ENCODE data around the gene TOR1AIP2. TPM values are rescaled to one million over a fixed set of nuclear protein-coding genes. Genes with fewer than 3 reads are reported as not detected.

The TOR1AIP2 gene
- total RNA-seq, 1 donor from 2014 or later = 83.2 TPM

DNA sequence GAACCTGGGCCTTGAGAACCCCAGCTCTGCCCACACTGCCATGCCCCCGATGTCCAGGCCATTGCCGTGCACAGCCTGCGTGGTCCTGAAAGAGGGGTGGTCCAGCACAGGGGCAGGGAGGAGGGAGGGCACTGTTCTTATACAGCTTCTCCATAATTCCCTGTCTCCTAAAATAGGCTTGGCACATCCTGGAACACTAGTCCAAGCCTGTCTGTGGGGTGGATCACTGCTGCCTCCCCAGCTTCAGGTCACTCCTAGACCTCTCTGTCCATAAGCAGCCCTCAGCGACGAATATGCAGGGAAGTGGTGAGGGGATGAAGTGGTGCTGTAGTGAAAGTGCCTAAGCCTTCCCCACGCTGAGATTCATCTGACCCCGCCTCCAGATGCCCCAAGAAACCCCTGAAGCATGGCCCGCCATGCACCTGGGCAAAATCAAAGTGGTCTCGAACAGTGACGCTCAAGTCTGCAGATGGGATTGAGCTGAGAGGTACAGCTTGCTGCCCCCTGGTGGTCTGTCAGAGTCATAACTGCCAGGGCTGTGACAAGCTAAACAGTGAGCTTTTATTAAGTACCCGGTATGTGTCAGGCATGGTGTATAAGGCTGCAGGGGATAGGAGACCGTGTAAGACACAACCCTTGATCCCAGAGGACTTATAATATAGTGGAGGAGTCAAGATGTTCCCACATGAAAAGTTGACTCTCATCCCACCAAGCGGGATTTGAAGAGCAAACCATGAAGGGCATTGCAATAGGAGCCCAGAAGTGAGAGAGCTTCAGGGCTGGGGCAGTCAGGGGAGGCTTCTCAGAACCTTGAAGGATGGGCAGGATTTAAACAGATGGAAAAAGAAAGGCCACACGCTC lies 67.9 kb downstream of the TOR1AIP2 start:
- no peaks in the 10 kb centered on the region for H3K9me3 Mint-ChIP-seq (ENCODE audit: low read depth)
- no peaks in the 10 kb centered on the region for H3K36me3 Mint-ChIP-seq (ENCODE audit: insufficient read depth)
- H3K27ac Mint-ChIP-seq = no peak overlapping the region
- peaks cover 26% of the 10 kb centered on the region for H3K27me3 Mint-ChIP-seq
- peaks cover 13% of the 10 kb centered on the region for H3K4me1 Mint-ChIP-seq (ENCODE audit: low read depth)
- no peak overlapping the region for H3K4me3 Mint-ChIP-seq (ENCODE audit: low read depth)
- TF ChIP-seq, protein P1, sequence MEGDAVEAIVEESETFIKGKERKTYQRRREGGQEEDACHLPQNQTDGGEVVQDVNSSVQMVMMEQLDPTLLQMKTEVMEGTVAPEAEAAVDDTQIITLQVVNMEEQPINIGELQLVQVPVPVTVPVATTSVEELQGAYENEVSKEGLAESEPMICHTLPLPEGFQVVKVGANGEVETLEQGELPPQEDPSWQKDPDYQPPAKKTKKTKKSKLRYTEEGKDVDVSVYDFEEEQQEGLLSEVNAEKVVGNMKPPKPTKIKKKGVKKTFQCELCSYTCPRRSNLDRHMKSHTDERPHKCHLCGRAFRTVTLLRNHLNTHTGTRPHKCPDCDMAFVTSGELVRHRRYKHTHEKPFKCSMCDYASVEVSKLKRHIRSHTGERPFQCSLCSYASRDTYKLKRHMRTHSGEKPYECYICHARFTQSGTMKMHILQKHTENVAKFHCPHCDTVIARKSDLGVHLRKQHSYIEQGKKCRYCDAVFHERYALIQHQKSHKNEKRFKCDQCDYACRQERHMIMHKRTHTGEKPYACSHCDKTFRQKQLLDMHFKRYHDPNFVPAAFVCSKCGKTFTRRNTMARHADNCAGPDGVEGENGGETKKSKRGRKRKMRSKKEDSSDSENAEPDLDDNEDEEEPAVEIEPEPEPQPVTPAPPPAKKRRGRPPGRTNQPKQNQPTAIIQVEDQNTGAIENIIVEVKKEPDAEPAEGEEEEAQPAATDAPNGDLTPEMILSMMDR (IDR thresholded peaks at IDR 0.05; ENCODE audit: unreplicated experiment) = peak; percentile 95
- DNase-seq (ENCODE audit: low spot score, unreplicated experiment) = peak; percentile 59

DNA sequence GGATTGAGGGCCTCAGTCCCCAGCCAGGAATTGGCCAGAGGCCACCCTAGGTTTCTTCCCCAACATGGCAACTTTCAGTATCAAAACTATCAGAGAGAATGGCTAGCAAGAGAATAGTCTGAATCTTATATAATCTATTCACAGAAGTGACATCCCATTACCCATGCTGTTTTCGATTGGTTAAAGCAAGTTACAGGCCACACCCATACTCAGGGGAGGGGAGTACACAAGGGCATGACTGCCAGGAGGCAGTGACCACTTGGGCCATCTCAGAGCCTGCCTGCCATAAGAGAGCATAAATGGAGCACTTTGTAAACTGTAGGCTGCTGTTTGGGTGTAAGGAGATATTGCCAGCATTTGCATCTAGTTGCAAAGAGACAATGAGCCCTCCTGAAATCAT lies 69.1 kb downstream of the TOR1AIP2 start:
- H3K9me3 Mint-ChIP-seq (ENCODE audit: low read depth) = no peaks in the 10 kb centered on the region
- TF ChIP-seq, protein P1 (IDR thresholded peaks at IDR 0.05; ENCODE audit: unreplicated experiment) = no peak
- peaks cover 13% of the 10 kb centered on the region for H3K4me1 Mint-ChIP-seq (ENCODE audit: low read depth)
- no peak overlapping the region for H3K27ac Mint-ChIP-seq
- no peaks in the 10 kb centered on the region for H3K36me3 Mint-ChIP-seq (ENCODE audit: insufficient read depth)
- no peak overlapping the region for H3K4me3 Mint-ChIP-seq (ENCODE audit: low read depth)
- no peak for DNase-seq (ENCODE audit: low spot score, unreplicated experiment)
- peaks cover 26% of the 10 kb centered on the region for H3K27me3 Mint-ChIP-seq

DNA sequence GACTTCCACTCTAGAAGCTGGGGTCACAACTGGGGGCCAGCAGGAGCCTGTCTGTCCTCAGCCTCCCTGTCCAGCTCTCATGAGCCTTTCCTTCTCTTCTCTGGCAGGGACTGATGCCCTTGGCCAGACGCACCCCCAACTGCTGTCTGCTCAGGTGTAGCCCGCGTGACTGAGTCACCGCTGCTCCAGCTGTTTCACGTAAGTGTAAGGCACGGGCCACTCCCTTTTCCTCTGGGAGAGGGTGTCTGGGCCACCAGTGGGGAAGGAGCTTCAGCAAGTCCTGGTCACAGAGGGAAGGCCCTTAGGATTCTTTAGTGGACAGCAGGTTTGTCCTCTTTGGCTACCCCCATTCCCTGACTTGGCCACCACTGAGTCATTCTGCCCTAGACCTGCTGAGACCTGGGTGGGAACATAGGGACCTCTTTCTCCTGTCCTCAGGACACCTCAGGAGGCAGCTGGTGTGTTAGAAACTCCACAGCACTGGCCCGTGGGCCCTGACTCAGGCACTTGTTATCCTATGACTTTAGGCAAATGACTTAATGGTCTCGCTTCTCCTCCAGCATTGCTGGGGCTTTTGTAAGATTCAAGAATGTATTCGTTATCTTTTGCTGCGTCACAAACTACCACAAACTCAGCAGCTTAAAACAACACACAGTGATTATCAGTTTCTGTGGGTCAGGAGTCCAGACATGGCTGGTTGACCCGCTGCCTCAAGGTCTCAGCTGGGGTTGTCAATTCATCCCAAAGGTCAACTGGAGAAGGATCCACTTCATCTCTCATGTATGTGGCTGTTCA lies 69.7 kb downstream of the TOR1AIP2 start:
- peak overlapping the region; percentile 37 for H3K27ac Mint-ChIP-seq
- peaks cover 26% of the 10 kb centered on the region for H3K27me3 Mint-ChIP-seq
- no peak for DNase-seq (ENCODE audit: low spot score, unreplicated experiment)
- no peaks in the 10 kb centered on the region for H3K9me3 Mint-ChIP-seq (ENCODE audit: low read depth)
- H3K36me3 Mint-ChIP-seq (ENCODE audit: insufficient read depth) = no peaks in the 10 kb centered on the region
- H3K4me1 Mint-ChIP-seq (ENCODE audit: low read depth) = peaks cover 13% of the 10 kb centered on the region
- H3K4me3 Mint-ChIP-seq (ENCODE audit: low read depth) = no peak overlapping the region
- TF ChIP-seq, protein P1 (IDR thresholded peaks at IDR 0.05; ENCODE audit: unreplicated experiment) = no peak

DNA sequence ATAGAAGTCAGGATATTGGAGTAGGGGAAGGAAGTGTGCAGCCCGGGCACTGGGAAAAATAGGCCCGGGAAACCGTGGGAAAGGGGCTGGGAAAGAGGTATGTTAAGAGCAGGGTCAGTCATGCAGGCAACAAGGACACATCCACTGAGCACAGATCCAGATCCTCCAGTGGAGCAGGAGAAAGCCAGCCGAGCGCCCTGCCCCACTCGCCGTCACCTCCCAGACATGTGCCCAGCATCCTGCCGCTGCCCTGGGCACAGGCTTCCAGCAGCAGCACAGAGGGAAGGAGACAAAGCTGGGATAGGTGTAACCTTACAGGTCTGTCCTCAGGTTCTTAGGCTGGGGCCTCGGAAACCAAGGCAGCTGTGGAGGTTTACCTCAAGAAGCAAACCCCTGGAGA lies 70.3 kb downstream of the TOR1AIP2 start:
- Mint-ChIP-seq H3K9me3 (ENCODE audit: low read depth) (no peaks in the 10 kb centered on the region), H3K4me3 (ENCODE audit: low read depth) (no peak overlapping the region), H3K36me3 (ENCODE audit: insufficient read depth) (no peaks in the 10 kb centered on the region), H3K27me3 (peaks cover 23% of the 10 kb centered on the region), H3K27ac (no peak overlapping the region), H3K4me1 (ENCODE audit: low read depth) (peaks cover 13% of the 10 kb centered on the region)
- DNase-seq (ENCODE audit: low spot score, unreplicated experiment) = no peak
- TF ChIP-seq, protein P1 (IDR thresholded peaks at IDR 0.05; ENCODE audit: unreplicated experiment) = no peak

DNA sequence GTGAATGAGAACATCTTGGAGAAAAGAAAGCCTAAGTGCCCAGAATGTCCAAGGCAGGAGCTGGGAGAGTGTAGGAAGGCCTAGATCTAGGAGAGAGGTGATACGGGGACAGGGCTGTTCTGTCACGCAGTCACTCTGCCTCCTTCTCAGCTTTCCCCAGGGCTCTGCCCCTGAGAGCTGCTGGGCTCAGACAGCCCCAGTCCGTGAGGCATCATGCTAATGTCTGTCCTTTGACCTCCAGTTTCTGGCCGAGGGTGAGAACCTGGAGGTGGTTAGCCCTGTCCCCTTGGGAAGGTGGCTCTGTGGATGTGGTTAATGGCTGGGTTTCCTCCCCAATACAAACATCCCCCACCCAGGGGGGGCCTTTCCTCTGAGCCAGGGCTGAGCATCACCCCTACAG lies 71.3 kb downstream of the TOR1AIP2 start:
- no peak overlapping the region for H3K4me3 Mint-ChIP-seq (ENCODE audit: low read depth)
- H3K27ac Mint-ChIP-seq = no peak overlapping the region
- TF ChIP-seq, protein P1 (IDR thresholded peaks at IDR 0.05; ENCODE audit: unreplicated experiment) = no peak
- H3K9me3 Mint-ChIP-seq (ENCODE audit: low read depth) = no peaks in the 10 kb centered on the region
- DNase-seq (ENCODE audit: low spot score, unreplicated experiment) = no peak
- H3K4me1 Mint-ChIP-seq (ENCODE audit: low read depth) = peaks cover 13% of the 10 kb centered on the region
- no peaks in the 10 kb centered on the region for H3K36me3 Mint-ChIP-seq (ENCODE audit: insufficient read depth)
- H3K27me3 Mint-ChIP-seq = peaks cover 20% of the 10 kb centered on the region
